Activated CD4-positive, alpha-beta T cell treated with anti-CD3 and anti-CD28 coated beads, Interleukin-2, Interleukin-4, amounts not matched to agents 100 ng/mL and 50 ng/mL, durations not matched to agents 16 hours and 8 hours (primary cell): ENCODE results near the gene BEND5.

Experiments used
- DNase-seq: peaks from one replicate; pipeline ENCODE4 v3.0.0-alpha.2; 2020; ENCODE audit warnings: low spot score

Gene BEND5

GRCh38 chr1:48718705-48719104 lies 58.0 kb downstream of the BEND5 start:
- DNase-seq, result no peak

DNA sequence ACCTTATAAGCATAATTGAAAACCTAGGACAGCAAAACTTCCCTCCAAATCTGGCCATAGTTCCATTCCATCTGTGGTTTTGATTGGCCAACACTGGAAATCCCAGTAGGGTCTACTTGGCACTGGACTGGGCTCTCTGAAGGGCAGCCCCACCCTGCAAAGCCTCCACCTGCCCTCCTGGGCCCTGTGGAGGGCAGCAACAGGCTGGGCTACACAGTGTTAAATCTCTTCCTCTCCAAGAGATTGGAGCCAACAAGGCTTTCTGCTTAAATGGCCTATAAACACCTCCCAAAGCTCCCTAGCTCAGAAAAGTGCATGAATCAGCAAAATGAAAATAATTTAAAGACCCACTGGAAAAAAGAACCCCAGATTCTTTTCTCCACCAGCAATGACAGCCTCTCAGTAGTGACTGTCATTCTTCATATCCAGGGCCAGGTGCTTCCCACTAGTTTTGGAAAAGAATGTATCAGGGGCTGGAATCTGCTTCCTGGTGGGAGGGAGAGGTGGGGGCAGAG lies 58.5 kb downstream of the BEND5 start:
- DNase-seq, result no peak

DNA sequence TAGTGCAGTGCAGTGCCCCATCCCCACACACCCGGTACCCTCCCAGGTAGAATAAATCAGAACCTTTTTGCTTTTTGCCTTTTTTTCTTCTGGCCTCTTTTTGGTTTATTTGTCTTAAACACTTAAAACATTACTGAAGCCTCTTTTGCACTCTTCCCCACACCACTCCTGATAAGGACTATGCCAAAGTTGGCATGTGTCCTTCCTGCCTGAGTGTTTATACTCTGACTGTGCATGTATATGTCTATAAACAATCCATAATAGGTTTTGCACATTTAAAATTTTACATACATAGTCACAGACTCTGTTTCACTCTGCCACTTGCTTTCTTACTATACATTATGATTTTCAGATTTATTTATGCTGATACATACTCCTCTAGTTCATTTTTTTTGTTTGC lies 59.6 kb downstream of the BEND5 start:
- DNase-seq, result no peak

DNA sequence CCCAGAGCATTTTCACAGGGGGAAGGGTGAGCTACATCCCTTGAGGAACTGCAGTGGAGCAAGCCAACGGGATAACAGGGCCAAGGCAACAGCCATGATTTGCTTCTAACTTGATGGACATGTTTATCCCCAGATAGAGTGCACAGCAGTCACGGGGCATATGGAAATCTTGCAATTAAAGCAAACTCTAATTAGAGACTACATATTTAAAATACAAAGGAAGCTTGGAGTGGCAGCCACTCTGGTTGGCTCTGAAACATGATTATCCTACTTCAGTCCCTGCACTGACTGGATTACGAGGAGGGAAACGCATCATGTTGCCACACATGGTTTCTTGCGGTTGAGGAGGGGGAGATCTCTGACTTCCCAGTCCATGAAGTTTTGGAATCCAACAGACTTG lies 60.8 kb downstream of the BEND5 start:
- no peak for DNase-seq

DNA sequence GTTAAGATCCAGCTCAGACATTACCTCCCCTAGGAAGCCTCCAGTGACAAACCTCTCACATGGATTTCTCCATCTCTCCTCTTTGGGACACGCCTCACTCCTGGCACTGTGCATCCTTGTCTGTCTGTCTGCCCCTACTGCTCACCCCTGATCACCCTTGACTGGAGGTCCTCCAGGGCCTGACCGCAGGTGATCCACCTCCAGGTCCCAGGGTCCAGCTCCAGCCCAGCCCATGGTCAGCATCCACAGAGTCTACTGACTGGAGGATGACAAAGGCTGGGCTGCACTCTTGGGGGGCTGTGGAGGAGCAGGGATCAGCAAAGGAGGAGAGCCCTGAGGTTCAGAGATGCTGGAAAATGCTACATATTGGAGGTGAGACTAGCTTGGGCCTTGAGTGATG lies 65.8 kb downstream of the BEND5 start:
- DNase-seq, result no peak

DNA sequence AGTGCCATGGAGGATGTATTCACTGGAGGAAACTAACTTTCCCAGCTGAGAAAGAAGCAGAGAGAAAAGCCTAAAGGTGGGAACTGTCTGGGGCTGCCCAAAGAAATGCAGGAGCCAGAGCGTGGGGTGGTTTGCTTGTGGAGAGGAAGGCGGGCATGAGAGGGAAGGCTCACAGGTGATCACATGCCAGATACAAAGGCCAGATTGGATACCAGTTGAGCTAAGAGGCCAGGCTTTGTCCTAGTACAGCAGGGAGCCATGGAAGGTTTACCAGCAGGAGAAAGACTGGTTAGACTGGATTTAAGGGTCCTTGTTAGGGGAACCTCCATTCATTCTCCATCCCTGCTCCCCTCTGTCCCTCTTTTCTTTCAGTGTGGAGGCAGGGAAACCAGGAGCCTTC lies 66.4 kb downstream of the BEND5 start:
- no peak for DNase-seq

GRCh38 chr1:48704736-48705135 lies 72.0 kb downstream of the BEND5 start:
- DNase-seq, result no peak

DNA sequence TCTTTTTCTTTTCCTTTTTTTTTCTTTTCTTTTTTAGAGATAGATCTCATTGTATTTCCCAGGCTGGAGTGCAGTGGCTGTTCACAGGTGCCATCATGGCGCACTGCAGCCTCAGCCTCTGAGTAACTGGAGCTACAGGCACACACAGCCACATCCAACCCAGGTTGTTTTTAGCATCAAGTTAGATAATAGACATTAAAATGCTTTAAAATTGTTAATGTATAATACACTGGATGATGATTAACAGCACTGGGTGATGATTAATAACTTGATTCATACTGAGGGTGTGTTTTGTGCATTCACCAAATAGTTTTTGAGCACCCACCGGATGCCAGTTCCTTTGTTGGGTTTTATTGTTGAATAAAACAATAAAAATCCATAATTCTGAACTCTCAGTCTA lies 75.2 kb downstream of the BEND5 start:
- DNase-seq, result no peak

DNA sequence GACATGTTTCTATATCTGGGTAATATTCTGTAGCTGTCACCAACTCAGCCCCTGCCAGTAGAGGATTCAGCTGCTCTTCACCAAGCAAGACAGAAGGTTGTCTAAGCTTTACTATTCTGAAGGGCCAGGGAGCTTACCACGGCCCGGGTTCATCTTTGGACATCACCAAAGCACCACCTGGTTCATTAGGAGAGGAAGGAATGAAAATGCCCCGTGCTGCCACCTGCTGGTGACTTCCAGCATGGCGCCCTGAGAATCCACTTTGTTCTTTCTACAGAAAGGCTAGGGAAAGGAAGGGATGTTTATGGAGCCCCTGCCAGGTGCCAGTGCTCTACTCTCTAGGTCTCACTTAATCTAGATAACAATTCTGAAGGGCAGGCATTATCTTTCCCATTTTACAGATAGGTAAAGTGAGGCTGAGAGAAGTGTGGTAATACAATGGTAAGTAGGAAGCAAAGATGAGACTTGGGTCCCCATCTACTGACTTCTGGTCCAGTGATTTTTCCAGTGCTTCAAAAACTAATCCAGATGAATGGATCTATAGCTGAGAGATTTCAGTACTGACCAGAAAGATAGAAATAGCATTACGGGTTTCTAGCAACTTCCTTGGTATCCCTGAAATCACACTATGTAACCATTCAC lies 79.5 kb downstream of the BEND5 start:
- peak; percentile 53 for DNase-seq

DNA sequence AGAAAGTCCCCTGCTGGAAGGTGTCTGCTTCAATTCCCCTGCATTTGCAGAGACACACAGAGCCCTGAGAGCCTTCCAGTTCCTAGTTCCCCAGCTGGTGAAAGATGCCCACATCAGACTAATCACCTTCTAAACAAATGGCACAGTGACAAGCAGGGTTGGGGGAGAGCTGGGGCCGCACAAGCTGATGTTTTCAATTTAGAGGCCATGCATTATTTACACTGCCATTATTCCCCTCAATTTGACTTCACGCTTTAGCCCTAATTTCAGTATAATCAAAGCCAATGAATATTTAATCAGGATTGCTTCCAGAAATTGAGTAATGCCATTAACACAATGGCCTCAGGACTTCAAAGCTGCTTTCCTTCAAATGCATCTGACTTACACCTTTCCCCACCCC lies 81.5 kb downstream of the BEND5 start:
- no peak for DNase-seq

- DNase-seq, result no peak
These were observed 82.9 kb downstream of the BEND5 start for GRCh38 chr1:48693674-48694320.

- DNase-seq, result no peak
These were observed 83.5 kb downstream of the BEND5 start for GRCh38 chr1:48693180-48693579.

DNA sequence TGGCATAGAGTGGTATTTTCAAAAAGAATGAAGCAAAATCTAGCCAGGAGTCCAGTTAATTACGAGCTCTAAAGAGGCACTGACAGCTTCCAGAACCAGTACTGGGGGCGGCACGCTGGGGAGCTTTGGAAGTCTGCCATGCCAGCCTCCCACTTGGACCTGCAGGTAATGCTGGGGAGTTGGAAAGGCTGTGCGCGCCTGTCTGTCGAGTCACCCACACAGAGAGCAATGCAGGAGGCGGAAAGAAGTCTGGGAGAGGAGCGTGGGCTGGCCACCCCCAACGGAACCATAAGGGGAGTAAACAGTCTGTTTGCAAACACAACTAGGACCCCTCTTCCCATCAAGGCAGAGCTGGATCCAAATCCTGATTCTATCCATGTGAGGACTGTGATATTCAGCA lies 84.5 kb downstream of the BEND5 start:
- DNase-seq, result no peak

- peak; percentile 3 for DNase-seq
These were observed 85.2 kb downstream of the BEND5 start for GRCh38 chr1:48691429-48692001.

DNA sequence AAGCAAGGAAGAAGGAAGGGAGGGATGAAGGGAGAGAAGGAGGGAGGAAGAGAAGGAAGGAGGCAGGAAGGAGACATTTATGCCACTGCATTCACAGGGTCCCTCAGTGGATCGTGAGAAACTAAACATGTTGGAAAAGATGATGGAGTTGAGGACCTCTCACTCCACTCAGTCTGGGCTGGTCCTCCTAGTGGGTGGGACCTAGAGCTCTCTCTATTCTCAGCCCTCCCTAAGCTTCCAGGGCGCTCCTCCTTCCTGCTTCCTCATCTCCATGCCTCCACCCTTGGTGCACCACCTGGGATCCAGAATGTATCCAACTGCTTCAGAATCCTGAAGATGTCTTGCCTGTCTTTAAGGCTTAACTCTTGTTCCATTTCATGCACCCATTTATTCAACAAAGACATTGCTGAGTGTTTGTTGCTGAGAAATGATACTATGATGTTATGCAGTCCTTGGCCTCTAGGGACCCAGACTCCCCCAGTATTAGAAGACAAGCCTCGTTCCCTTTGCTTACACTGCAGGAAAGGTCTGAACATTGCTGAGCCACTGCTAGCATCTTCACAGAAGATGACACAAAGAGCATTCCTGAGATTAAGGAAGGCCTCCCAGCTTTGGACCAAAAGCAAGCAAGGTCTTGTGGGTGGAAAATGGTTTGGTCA lies 88.5 kb downstream of the BEND5 start:
- DNase-seq, result peak; percentile 3

GRCh38 chr1:48687282-48688045 lies 89.2 kb downstream of the BEND5 start:
- no peak for DNase-seq

GRCh38 chr1:48686159-48686558 lies 90.5 kb downstream of the BEND5 start:
- no peak for DNase-seq

GRCh38 chr1:48684381-48684780 lies 92.3 kb downstream of the BEND5 start:
- no peak for DNase-seq

DNA sequence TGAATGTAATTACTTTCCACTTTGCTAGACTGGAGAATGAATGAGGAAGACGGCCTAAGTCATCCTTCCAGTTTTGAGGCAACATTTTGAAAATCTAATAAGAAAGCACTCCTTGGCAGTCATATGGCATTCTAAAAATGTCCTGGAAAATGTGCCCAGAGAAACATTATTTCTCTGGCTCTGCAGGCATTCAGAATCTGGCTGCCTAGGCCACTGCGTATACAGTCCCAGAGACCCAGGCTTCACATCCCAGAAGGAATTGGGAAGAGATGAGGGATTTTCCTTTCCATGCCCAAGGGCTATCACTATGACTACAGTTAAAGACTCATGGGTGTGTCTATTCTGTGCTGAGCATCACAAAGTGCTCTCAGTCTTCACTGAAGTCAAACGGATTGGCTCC lies 92.9 kb downstream of the BEND5 start:
- DNase-seq, result no peak

- no peak for DNase-seq
These were observed 95.0 kb downstream of the BEND5 start for GRCh38 chr1:48681476-48682305.

DNA sequence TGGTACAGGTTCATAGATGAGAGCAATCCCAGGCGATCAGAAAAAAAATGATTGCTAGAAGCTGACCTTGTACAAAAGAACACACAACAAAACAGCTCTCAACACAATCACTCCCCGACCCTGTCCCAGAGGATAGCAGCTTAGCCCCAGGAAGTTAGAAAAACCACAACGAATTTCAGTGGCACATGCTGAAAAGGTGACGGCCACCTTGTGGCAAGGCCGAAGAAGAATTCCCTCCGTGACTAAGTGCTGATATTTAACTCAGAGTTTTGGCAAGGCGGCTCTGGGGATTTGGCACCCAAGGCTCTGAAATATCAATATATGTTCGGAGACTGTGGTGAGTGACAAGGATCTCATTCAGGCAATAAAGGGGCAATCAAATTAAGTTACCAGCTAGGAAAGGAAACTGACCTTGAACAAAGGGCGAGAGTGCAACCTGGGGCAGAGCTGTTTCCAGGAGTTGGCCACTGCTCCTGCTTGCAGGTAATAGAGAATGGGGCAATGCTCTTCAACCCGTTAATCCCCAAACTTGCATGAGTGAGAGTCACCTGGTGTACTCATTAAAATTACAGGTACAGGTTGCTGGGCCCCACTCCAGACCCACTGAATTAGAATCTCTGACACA lies 96.2 kb downstream of the BEND5 start:
- no peak for DNase-seq
